ENCODE data around the gene WBP1L.

- TF ChIP-seq CTCF (conservative IDR thresholded peaks at IDR 0.05; ENCODE audit: low read depth, low read length) (no peak), EZH2 (IDR thresholded peaks at IDR 0.05; ENCODE audit: low read length, unreplicated experiment) (no peak)
Measured at GRCh38 chr10:102795453-102796406, 52.0 kb downstream of the WBP1L start.

Measured in PC-3 (cell line).